Nephron (organoid): Measurements from ENCODE around the gene OR12D3.

Experiments used
- H3K27ac Mint-ChIP-seq, 3 experiments: 2 replicates each; pipeline ENCODE4 v1.8.0; 2020; ENCODE audit warnings: mixed read lengths in 3 of 3, mild to moderate bottlenecking in 2 of 3, moderate library complexity in 1 of 3
- H3K27me3 Mint-ChIP-seq: 2 replicates; pipeline ENCODE4 v1.8.0; 2021; ENCODE audit warnings: low read depth, mild to moderate bottlenecking, moderate library complexity, mixed read lengths
- H3K36me3 Mint-ChIP-seq: 2 replicates; pipeline ENCODE4 v1.8.0; 2020; ENCODE audit warnings: low read depth, mixed read lengths
- H3K4me1 Mint-ChIP-seq: 2 replicates; pipeline ENCODE4 v1.8.0; 2020; ENCODE audit warnings: mixed read lengths
- H3K4me3 Mint-ChIP-seq, 3 experiments: 2 replicates each; pipeline ENCODE4 v1.8.0; 2020; ENCODE audit warnings: mild to moderate bottlenecking in 3 of 3, mixed read lengths in 3 of 3, moderate library complexity in 2 of 3
- H3K9me3 Mint-ChIP-seq: 2 replicates; pipeline ENCODE4 v1.8.0; 2020; ENCODE audit warnings: mixed read lengths
- TF ChIP-seq, protein P1 (sequence below), 3 experiments: fragments of 200-600 bp; sonication (generic); IDR thresholded peaks; one replicate each; pipeline ENCODE4 v1.5.0; 2021; ENCODE audit warnings: antibody characterized with exemption in 3 of 3; ENCODE audit not compliant: unreplicated experiment in 3 of 3

Gene OR12D3

GRCh38 chr6:29399525-29399924 lies 24.4 kb upstream of the OR12D3 start:
- TF ChIP-seq, protein P1, sequence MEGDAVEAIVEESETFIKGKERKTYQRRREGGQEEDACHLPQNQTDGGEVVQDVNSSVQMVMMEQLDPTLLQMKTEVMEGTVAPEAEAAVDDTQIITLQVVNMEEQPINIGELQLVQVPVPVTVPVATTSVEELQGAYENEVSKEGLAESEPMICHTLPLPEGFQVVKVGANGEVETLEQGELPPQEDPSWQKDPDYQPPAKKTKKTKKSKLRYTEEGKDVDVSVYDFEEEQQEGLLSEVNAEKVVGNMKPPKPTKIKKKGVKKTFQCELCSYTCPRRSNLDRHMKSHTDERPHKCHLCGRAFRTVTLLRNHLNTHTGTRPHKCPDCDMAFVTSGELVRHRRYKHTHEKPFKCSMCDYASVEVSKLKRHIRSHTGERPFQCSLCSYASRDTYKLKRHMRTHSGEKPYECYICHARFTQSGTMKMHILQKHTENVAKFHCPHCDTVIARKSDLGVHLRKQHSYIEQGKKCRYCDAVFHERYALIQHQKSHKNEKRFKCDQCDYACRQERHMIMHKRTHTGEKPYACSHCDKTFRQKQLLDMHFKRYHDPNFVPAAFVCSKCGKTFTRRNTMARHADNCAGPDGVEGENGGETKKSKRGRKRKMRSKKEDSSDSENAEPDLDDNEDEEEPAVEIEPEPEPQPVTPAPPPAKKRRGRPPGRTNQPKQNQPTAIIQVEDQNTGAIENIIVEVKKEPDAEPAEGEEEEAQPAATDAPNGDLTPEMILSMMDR (IDR thresholded peaks at IDR 0.05; ENCODE audit: unreplicated experiment in 3 of 3): no peak
- no peaks in the 10 kb centered on the region for H3K9me3 Mint-ChIP-seq
- no peaks in the 10 kb centered on the region for H3K36me3 Mint-ChIP-seq
- no peaks in the 10 kb centered on the region for H3K4me1 Mint-ChIP-seq
- H3K27me3 Mint-ChIP-seq: no peaks in the 10 kb centered on the region
- no peak overlapping the region for H3K4me3 Mint-ChIP-seq
- no peak overlapping the region for H3K27ac Mint-ChIP-seq

GRCh38 chr6:29395331-29395730 lies 20.2 kb upstream of the OR12D3 start, which contains the start of gene OR12D2:
Gene OR12D2, plus strand, starts transcription at chr6:29395631. Its CDS starts 1,069 bp downstream, at chr6:29396700.
- no peak within 1 kb of the TSS for H3K4me3 Mint-ChIP-seq
- no peak within 1 kb of the TSS for H3K27ac Mint-ChIP-seq
- H3K27me3 Mint-ChIP-seq: peaks cover 10% of the 10 kb centered on the region
- H3K36me3 Mint-ChIP-seq: no peaks in the 10 kb centered on the region
- H3K4me1 Mint-ChIP-seq: no peaks in the 10 kb centered on the region
- H3K9me3 Mint-ChIP-seq: no peaks in the 10 kb centered on the region
- TF ChIP-seq, protein P1 (IDR thresholded peaks at IDR 0.05; ENCODE audit: unreplicated experiment in 3 of 3): no peak

- no peak overlapping the region for H3K4me3 Mint-ChIP-seq
- no peak overlapping the region for H3K27ac Mint-ChIP-seq
- no peaks in the 10 kb centered on the region for H3K9me3 Mint-ChIP-seq
- H3K36me3 Mint-ChIP-seq: no peaks in the 10 kb centered on the region
- H3K4me1 Mint-ChIP-seq: no peaks in the 10 kb centered on the region
- peaks cover 15% of the 10 kb centered on the region for H3K27me3 Mint-ChIP-seq
- TF ChIP-seq, protein P1 (IDR thresholded peaks at IDR 0.05; ENCODE audit: unreplicated experiment in 3 of 3): no peak
Observed at GRCh38 chr6:29388533-29388932, 13.4 kb upstream of the OR12D3 start.

DNA sequence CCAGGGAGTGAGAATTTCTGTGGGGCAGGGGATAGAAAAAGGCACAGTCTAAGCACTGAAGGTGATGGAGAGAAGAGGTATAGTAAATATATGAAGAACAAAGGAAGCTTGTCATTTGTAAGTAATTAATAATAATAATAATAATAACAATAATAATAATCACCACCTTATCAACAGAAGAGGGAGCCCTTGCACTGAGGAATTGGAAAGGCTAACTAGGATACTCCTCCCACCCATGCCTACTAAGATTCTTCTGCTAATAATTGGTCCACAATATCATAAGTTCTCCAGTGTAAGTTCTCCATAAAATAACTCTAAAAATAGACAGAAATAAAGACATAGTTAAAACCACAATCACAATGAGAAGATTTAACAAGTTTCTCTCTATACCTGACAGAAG lies 912 bp upstream of the OR12D3 start:
- no peak overlapping the region for H3K27ac Mint-ChIP-seq
- TF ChIP-seq, protein P1 (IDR thresholded peaks at IDR 0.05; ENCODE audit: unreplicated experiment in 3 of 3): no peak
- peaks cover 3% of the 10 kb centered on the region for H3K9me3 Mint-ChIP-seq
- no peaks in the 10 kb centered on the region for H3K36me3 Mint-ChIP-seq
- H3K4me3 Mint-ChIP-seq: no peak overlapping the region
- peaks cover 14% of the 10 kb centered on the region for H3K27me3 Mint-ChIP-seq
- H3K4me1 Mint-ChIP-seq: no peaks in the 10 kb centered on the region

DNA sequence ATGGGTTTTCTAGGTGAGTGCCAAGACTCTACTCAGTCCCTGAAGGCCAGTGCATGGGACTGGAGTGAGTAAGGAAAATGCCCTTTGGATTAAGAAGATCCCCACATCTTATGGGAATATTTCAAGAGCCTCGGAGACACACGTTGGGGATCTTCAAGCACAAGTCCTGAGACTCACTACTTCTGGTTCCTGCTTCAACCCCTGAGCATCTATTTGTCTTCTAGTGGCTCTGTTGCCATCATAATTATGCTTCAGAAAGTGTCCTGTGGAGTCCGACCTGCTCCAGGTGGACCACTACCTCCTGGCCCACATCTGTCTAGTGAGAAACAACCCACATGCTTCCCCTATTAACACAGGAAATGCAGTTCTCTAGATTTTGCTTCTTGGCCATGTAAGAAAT lies 6.3 kb downstream of the OR12D3 start, which contains the start of gene OR5V1:
TSS of gene OR5V1 (minus strand) at position 101 of the 400 bp plus-strand sequence. CDS start 12,670 bp downstream, outside the sequence.
- Mint-ChIP-seq H3K27ac (no peak within 1 kb of the TSS), H3K36me3 (no peaks in the 10 kb centered on the region)

DNA sequence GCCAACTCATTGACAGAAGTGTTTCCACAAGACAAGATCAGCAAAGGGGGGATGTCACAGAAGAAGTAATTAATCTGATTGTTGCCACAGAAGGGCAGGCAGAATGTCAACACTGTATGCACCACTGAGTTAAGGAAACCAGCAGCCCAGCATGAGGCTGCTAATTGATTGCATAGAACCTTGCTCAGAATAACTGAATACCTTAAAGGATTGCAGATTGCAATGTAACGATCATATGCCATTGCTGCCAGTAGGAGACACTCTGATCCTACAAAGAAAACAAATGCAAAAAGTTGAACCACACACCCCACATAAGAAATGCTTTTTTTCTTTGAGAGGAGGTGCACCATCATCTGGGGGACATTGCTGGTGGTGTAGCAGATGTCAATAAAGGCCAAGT lies 19.5 kb downstream of the OR12D3 start:
- Mint-ChIP-seq H3K36me3 (no peaks in the 10 kb centered on the region), H3K4me1 (no peaks in the 10 kb centered on the region), H3K4me3 (no peak overlapping the region), H3K27ac (no peak overlapping the region), H3K27me3 (peaks cover 5% of the 10 kb centered on the region), H3K9me3 (peaks cover 11% of the 10 kb centered on the region)
- TF ChIP-seq, protein P1 (IDR thresholded peaks at IDR 0.05; ENCODE audit: unreplicated experiment in 3 of 3): no peak

More for the DNA sequence above, 6.3 kb downstream of the OR12D3 start, which contains the start of gene OR5V1:
- Mint-ChIP-seq H3K4me3 (no peak within 1 kb of the TSS), H3K9me3 (peaks cover 3% of the 10 kb centered on the region), H3K27me3 (no peaks in the 10 kb centered on the region), H3K4me1 (no peaks in the 10 kb centered on the region)
- TF ChIP-seq, protein P1 (IDR thresholded peaks at IDR 0.05; ENCODE audit: unreplicated experiment in 3 of 3): no peak
